ENCODE measurements around the gene UBC. TPM values are rescaled to one million over a fixed set of nuclear protein-coding genes. Genes with fewer than 3 reads are reported as not detected.

Gene UBC
- total RNA-seq: 1,670 and 3,017 TPM in 2 replicates

GRCh38 chr12:124914392-124915238 lies at the start of gene UBC:
Gene UBC (minus strand): TSS chr12:124914650. CDS start chr12:124913771, 879 bp downstream.

GRCh38 chr12:124863416-124864325 lies 50.8 kb downstream of the UBC start, which contains the start of gene SCARB1:
Gene SCARB1 (minus strand): TSS chr12:124863864. CDS start chr12:124863720, 144 bp downstream.

Other genes starting within 250 kb of the UBC start
- gene SCARB1, start 50.8 kb downstream of the UBC start, total RNA-seq: 9.3 and 9.6 TPM in 2 replicates
- gene DHX37, start 74.5 kb upstream of the UBC start, total RNA-seq: 9.0 and 19.2 TPM in 2 replicates
- 4.5 and 13.8 TPM in 2 replicates for gene BRI3BP, start 79.0 kb upstream of the UBC start, total RNA-seq
- 22.0 and 28.6 TPM in 2 replicates for gene AACS, start 150.8 kb upstream of the UBC start, total RNA-seq